Liver (tissue), 3 donors: Measurements from ENCODE around the gene NRG3.

Experiments
- FOXA1 ChIP-seq: IDR thresholded peaks from 2 replicates; pipeline ENCODE4 v1.6.1; 2016; ENCODE audit warnings: antibody characterized with exemption
- JUND ChIP-seq, 2 donors: IDR thresholded peaks; 2 replicates each; pipeline ENCODE4 v1.6.1; 2016; ENCODE audit warnings: antibody characterized with exemption in 2 of 2
- RAD21 ChIP-seq, 2 donors: IDR thresholded peaks; 2 replicates each; pipeline ENCODE4 v1.6.1; 2016; ENCODE audit warnings: antibody characterized with exemption in 2 of 2, mild to moderate bottlenecking in 2 of 2
- YY1 ChIP-seq: IDR thresholded peaks from 2 replicates; pipeline ENCODE4 v1.6.1; 2016; ENCODE audit warnings: antibody characterized with exemption, mild to moderate bottlenecking
- TF ChIP-seq, protein P1 (sequence below): fragments of 150-350 bp; IDR thresholded peaks from 2 replicates; pipeline ENCODE4 v1.5.1; 2017; ENCODE audit warnings: improper control_type of control experiment, low read depth, low read length; ENCODE audit not compliant: missing input control
- TF ChIP-seq, protein P2 (sequence below): IDR thresholded peaks from 2 replicates; pipeline ENCODE4 v1.6.1; 2016; ENCODE audit warnings: antibody characterized with exemption, mild to moderate bottlenecking
- donor health status: healthy.
- donor health status: healthy.

DNA sequence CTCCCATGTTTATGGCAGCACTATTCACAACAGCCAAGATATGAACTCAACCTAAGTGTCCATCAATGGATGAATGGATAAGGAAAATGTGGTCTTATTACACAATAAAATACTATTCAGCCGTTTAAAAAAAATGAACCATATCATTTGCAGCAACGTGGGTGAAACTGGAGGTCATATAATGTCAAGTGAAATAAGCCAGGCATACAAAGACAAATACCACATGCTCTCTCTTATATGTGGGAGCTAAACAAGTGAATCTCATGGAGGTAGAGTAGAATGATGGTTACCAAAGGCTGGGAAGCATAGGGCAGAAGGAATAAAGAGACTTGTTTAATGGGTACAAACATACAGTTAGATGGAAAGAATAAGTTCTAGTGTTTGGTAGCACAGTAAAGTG is 699.1 kb downstream of the NRG3 start:
- TF ChIP-seq, protein P1, sequence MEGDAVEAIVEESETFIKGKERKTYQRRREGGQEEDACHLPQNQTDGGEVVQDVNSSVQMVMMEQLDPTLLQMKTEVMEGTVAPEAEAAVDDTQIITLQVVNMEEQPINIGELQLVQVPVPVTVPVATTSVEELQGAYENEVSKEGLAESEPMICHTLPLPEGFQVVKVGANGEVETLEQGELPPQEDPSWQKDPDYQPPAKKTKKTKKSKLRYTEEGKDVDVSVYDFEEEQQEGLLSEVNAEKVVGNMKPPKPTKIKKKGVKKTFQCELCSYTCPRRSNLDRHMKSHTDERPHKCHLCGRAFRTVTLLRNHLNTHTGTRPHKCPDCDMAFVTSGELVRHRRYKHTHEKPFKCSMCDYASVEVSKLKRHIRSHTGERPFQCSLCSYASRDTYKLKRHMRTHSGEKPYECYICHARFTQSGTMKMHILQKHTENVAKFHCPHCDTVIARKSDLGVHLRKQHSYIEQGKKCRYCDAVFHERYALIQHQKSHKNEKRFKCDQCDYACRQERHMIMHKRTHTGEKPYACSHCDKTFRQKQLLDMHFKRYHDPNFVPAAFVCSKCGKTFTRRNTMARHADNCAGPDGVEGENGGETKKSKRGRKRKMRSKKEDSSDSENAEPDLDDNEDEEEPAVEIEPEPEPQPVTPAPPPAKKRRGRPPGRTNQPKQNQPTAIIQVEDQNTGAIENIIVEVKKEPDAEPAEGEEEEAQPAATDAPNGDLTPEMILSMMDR: no peak
- TF ChIP-seq YY1 (no peak), FOXA1 (no peak), RAD21 (IDR thresholded peaks at IDR 0.05) (no peak), JUND (IDR thresholded peaks at IDR 0.05) (no peak)
- TF ChIP-seq, protein P2, sequence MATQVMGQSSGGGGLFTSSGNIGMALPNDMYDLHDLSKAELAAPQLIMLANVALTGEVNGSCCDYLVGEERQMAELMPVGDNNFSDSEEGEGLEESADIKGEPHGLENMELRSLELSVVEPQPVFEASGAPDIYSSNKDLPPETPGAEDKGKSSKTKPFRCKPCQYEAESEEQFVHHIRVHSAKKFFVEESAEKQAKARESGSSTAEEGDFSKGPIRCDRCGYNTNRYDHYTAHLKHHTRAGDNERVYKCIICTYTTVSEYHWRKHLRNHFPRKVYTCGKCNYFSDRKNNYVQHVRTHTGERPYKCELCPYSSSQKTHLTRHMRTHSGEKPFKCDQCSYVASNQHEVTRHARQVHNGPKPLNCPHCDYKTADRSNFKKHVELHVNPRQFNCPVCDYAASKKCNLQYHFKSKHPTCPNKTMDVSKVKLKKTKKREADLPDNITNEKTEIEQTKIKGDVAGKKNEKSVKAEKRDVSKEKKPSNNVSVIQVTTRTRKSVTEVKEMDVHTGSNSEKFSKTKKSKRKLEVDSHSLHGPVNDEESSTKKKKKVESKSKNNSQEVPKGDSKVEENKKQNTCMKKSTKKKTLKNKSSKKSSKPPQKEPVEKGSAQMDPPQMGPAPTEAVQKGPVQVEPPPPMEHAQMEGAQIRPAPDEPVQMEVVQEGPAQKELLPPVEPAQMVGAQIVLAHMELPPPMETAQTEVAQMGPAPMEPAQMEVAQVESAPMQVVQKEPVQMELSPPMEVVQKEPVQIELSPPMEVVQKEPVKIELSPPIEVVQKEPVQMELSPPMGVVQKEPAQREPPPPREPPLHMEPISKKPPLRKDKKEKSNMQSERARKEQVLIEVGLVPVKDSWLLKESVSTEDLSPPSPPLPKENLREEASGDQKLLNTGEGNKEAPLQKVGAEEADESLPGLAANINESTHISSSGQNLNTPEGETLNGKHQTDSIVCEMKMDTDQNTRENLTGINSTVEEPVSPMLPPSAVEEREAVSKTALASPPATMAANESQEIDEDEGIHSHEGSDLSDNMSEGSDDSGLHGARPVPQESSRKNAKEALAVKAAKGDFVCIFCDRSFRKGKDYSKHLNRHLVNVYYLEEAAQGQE: no peak
